Measurements from ENCODE around the gene TMEM179B. TPM values are rescaled to one million over a fixed set of nuclear protein-coding genes. Genes with fewer than 3 reads are reported as not detected.

Gene TMEM179B
- total and polyA plus RNA-seq, 10 donors = 39.0 to 80.8 (median 51.5) TPM

GRCh38 chr11:62799486-62799885 lies 12.3 kb downstream of the TMEM179B start:
- TF ChIP-seq CTCF (IDR thresholded peaks at IDR 0.05 in 8 of 11, conservative IDR thresholded peaks at IDR 0.05 in 3 of 11) = no peak
- TF ChIP-seq POLR2AphosphoS5 (IDR thresholded peaks at IDR 0.05) = peak in 1 of 3 donors; percentile 46
- Histone ChIP-seq H3K27ac (no peak overlapping the region), H3K27me3 (replicated peaks in 1 of 7) (no peaks in the 10 kb centered on the region), H3K36me3 (peaks cover 13 to 94% (median 91%) of the 10 kb centered on the region in 6 donors), H3K9me3 (no peaks in the 10 kb centered on the region), H3K4me1 (peaks cover 8 to 38% (median 22%) of the 10 kb centered on the region in 6 donors), H3K4me3 (no peak overlapping the region)
- 93 to 98% (median 95%) methylated on average over 10 of the region's 10 CpGs for WGBS, 5 donors
- intact Hi-C loops (cut with DNase I; ENCODE audit: low total_unique reads) = no loop called here
- no peak for DNase-seq

GRCh38 chr11:62801071-62801470 lies 13.9 kb downstream of the TMEM179B start:
- intact Hi-C loops (cut with DNase I; ENCODE audit: low total_unique reads) = no loop called here
- H3K27me3 ChIP-seq (replicated peaks in 1 of 7) = no peaks in the 10 kb centered on the region
- WGBS, 5 donors = 76 to 84% (median 80%) methylated on average over 4 of the region's 4 CpGs
- peaks cover 13 to 78% (median 75%) of the 10 kb centered on the region in 6 donors for H3K36me3 ChIP-seq
- H3K9me3 ChIP-seq = no peaks in the 10 kb centered on the region
- peaks cover 9 to 48% (median 30%) of the 10 kb centered on the region in 6 donors for H3K4me1 ChIP-seq
- TF ChIP-seq POLR2AphosphoS5 (IDR thresholded peaks at IDR 0.05) = no peak
- no peak for TF ChIP-seq CTCF (IDR thresholded peaks at IDR 0.05 in 8 of 11, conservative IDR thresholded peaks at IDR 0.05 in 3 of 11)
- TF ChIP-seq POLR2A (IDR thresholded peaks at IDR 0.05) = no peak
- H3K27ac ChIP-seq = no peak overlapping the region
- no peak for DNase-seq
- no peak overlapping the region for H3K4me3 ChIP-seq

- WGBS, 5 donors = 3 to 7% (median 4%) methylated on average over 14 of the region's 14 CpGs
- H3K4me1 ChIP-seq = peaks cover 13 to 68% (median 43%) of the 10 kb centered on the region in 6 donors
- H3K27ac ChIP-seq = peak overlapping the region; percentile 86 to 99 (median 96)
- H3K36me3 ChIP-seq = peaks cover 11 to 56% (median 41%) of the 10 kb centered on the region in 6 donors
- TF ChIP-seq CTCF (IDR thresholded peaks at IDR 0.05 in 8 of 11, conservative IDR thresholded peaks at IDR 0.05 in 3 of 11) = no peak
- TF ChIP-seq POLR2AphosphoS5 (IDR thresholded peaks at IDR 0.05) = no peak
- no peak for TF ChIP-seq POLR2A (IDR thresholded peaks at IDR 0.05)
- peak overlapping the region; percentile 68 to 94 (median 86) for H3K4me3 ChIP-seq
- DNase-seq = no peak
- no peaks in the 10 kb centered on the region for H3K27me3 ChIP-seq (replicated peaks in 1 of 7)
- intact Hi-C loops (cut with DNase I; ENCODE audit: low total_unique reads) = no loop called here
- H3K9me3 ChIP-seq = no peaks in the 10 kb centered on the region
Measured at GRCh38 chr11:62804310-62805075, 17.3 kb downstream of the TMEM179B start.

GRCh38 chr11:62805076-62805892 lies 18.1 kb downstream of the TMEM179B start, which contains the start of gene NXF1:
NXF1 (minus strand) TSS chr11:62805440; CDS start chr11:62805356, 84 bp downstream.
- DNase-seq = peak; percentile 98
- H3K36me3 ChIP-seq = peaks cover 4 to 51% (median 33%) of the 10 kb centered on the region in 6 donors
- H3K4me3 ChIP-seq = peak within 1 kb of the TSS; percentile 68 to 94 (median 86)
- TF ChIP-seq POLR2AphosphoS5 (IDR thresholded peaks at IDR 0.05) = peak; percentile 100
- TF ChIP-seq CTCF (IDR thresholded peaks at IDR 0.05 in 8 of 11, conservative IDR thresholded peaks at IDR 0.05 in 3 of 11) = peak in 8 of 11 experiments; percentile 9 to 53 (median 34)
- TF ChIP-seq POLR2A (IDR thresholded peaks at IDR 0.05) = peak; percentile 98 to 100 (median 99)
- WGBS, 5 donors = 0 to 1% (median 1%) methylated on average over 27 to 77 of the region's 77 CpGs
- intact Hi-C loops (cut with DNase I; ENCODE audit: low total_unique reads) = no loop called here
- H3K27ac ChIP-seq = peak within 1 kb of the TSS; percentile 87 to 99 (median 96)
- H3K27me3 ChIP-seq (replicated peaks in 1 of 7) = no peaks in the 10 kb centered on the region
- H3K9me3 ChIP-seq = no peaks in the 10 kb centered on the region
- peaks cover 13 to 68% (median 43%) of the 10 kb centered on the region in 6 donors for H3K4me1 ChIP-seq
